ENCODE measurements around the gene MIEF2. TPM values are rescaled to one million over a fixed set of nuclear protein-coding genes. Genes with fewer than 3 reads are reported as not detected.

Gene MIEF2
- total RNA-seq, 1 experiment from 2014 or later: 17.5 TPM

DNA sequence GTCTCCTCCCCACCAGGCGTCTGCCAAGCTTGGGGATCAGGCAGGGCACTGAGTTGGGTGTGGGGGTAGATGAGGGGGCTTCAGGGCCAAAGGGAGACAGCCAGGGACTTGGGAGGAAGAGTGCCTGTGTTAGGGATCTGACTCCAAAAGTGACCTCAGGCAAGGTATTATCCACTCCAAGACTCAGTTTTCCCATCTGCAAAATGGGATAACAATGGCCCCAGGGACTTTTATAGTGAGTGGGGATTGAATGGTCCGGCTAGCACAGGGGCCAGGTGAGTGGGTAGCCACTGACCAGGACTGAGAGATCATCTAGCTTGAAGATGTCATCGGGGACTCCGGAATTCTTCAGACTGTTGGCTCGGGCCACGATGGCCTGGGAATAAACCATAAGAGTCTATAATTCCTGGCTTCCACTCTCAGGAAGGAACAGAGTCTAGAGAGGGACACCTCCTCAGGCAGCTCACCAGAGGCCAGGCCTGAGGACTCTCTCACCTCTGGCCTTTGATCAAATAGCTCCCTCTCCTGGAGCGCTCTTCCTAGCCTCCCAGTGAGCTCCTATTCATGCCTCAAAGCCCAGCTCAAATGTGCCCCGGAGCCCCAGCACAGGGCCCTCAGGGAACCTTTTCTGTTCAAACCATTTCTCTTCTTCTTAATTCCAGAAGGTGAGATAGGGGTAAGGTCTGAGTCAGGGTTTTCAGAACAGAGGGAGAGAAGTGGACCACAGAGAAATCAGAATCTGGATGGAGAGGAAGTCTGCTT is 5.4 kb upstream of the MIEF2 start:
- Histone ChIP-seq H3K9me2 (replicated peaks; ENCODE audit: low read length) (no peaks in the 10 kb centered on the region), H3F3A (ENCODE audit: low read length, unreplicated experiment) (no peaks in the 10 kb centered on the region), H3K27ac (ENCODE audit: low read length) (no peak overlapping the region), H3K36me3 (ENCODE audit: low read depth, low read length) (peaks cover 61% of the 10 kb centered on the region), H4K20me1 (ENCODE audit: low read length) (peaks cover 4% of the 10 kb centered on the region; the same call in 1 of the 2 replicates), H3K4me1 (ENCODE audit: insufficient read depth, low read length) (peaks cover 24% of the 10 kb centered on the region), H3K79me2 (ENCODE audit: low read length) (peaks cover 41% of the 10 kb centered on the region), H3K9me3 (ENCODE audit: low read length) (no peaks in the 10 kb centered on the region), H3K9ac (ENCODE audit: low read length) (no peak overlapping the region), H3K27me3 (ENCODE audit: low read length) (no peaks in the 10 kb centered on the region), H2AFZ (ENCODE audit: low read length) (no peak overlapping the region), H3K4me2 (ENCODE audit: low read length) (no peak overlapping the region), H3K4me3 (ENCODE audit: low read length) (no peak overlapping the region)
- intact Hi-C loops (cut with micrococcal nuclease): no loop called here
- CTCF ChIA-PET: no interaction called here
- no peak for ATAC-seq
- POLR2A ChIA-PET (ENCODE audit: unreplicated experiment): no interaction called here
- no TSS peak for BruUV-seq (replicated peaks)
- TF ChIP-seq, protein P1, sequence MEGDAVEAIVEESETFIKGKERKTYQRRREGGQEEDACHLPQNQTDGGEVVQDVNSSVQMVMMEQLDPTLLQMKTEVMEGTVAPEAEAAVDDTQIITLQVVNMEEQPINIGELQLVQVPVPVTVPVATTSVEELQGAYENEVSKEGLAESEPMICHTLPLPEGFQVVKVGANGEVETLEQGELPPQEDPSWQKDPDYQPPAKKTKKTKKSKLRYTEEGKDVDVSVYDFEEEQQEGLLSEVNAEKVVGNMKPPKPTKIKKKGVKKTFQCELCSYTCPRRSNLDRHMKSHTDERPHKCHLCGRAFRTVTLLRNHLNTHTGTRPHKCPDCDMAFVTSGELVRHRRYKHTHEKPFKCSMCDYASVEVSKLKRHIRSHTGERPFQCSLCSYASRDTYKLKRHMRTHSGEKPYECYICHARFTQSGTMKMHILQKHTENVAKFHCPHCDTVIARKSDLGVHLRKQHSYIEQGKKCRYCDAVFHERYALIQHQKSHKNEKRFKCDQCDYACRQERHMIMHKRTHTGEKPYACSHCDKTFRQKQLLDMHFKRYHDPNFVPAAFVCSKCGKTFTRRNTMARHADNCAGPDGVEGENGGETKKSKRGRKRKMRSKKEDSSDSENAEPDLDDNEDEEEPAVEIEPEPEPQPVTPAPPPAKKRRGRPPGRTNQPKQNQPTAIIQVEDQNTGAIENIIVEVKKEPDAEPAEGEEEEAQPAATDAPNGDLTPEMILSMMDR (conservative IDR thresholded peaks at IDR 0.05; ENCODE audit: low read depth, low read length): no peak; the same call in 1 of the 2 replicates
- TF ChIP-seq EZH2phosphoT487 (IDR thresholded peaks at IDR 0.05; ENCODE audit: borderline replicate concordance, low read length) (no peak), EZH2 (IDR thresholded peaks at IDR 0.05; ENCODE audit: low read length, unreplicated experiment) (no peak)
- no peak for DNase-seq

DNA sequence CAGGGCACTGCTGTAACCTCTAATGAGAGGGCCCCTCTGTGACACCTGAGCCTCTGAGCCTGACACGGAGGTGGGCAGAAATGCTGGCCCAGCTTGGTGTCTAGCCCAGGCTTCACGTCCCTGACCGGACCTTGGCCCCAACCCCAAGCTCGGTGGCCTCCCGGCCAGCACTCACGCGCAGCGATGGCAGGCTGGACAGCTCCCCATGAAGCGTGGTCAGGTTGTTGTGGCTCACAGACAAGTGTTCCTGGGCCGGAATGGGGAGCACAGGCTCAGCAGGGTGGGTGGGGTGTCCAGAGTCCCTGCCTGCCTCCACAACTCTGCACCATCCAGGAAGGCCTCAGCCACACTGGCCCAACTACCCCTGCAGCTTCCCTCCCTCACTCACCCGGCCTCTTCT is 4.1 kb upstream of the MIEF2 start:
- BruUV-seq (replicated peaks): no TSS peak
- Histone ChIP-seq H3K79me2 (ENCODE audit: low read length) (peaks cover 47% of the 10 kb centered on the region), H3K36me3 (ENCODE audit: low read depth, low read length) (peaks cover 52% of the 10 kb centered on the region), H3K4me2 (ENCODE audit: low read length) (peak overlapping the region; percentile 99), H3K27ac (ENCODE audit: low read length) (peak overlapping the region; percentile 86; the same call in 1 of the 2 replicates), H3K27me3 (ENCODE audit: low read length) (no peaks in the 10 kb centered on the region), H2AFZ (ENCODE audit: low read length) (no peak overlapping the region), H3F3A (ENCODE audit: low read length, unreplicated experiment) (no peaks in the 10 kb centered on the region), H3K4me1 (ENCODE audit: insufficient read depth, low read length) (peaks cover 27% of the 10 kb centered on the region), H3K4me3 (ENCODE audit: low read length) (peak overlapping the region; percentile 88; the same call in 1 of the 2 replicates), H4K20me1 (ENCODE audit: low read length) (peaks cover 4% of the 10 kb centered on the region; the same call in 1 of the 2 replicates), H3K9ac (ENCODE audit: low read length) (peak overlapping the region; percentile 97; the same call in 1 of the 2 replicates), H3K9me3 (ENCODE audit: low read length) (no peaks in the 10 kb centered on the region), H3K9me2 (replicated peaks; ENCODE audit: low read length) (no peaks in the 10 kb centered on the region)
- ChIA-PET POLR2A (ENCODE audit: unreplicated experiment) (no interaction called here), CTCF (no interaction called here)
- TF ChIP-seq, protein P1 (conservative IDR thresholded peaks at IDR 0.05; ENCODE audit: low read depth, low read length): no peak
- no peak for TF ChIP-seq EZH2 (IDR thresholded peaks at IDR 0.05; ENCODE audit: low read length, unreplicated experiment)
- no peak for TF ChIP-seq EZH2phosphoT487 (IDR thresholded peaks at IDR 0.05; ENCODE audit: borderline replicate concordance, low read length)
- DNase-seq (no peak), ATAC-seq (no peak)
- intact Hi-C loops (cut with micrococcal nuclease): no loop called here

DNA sequence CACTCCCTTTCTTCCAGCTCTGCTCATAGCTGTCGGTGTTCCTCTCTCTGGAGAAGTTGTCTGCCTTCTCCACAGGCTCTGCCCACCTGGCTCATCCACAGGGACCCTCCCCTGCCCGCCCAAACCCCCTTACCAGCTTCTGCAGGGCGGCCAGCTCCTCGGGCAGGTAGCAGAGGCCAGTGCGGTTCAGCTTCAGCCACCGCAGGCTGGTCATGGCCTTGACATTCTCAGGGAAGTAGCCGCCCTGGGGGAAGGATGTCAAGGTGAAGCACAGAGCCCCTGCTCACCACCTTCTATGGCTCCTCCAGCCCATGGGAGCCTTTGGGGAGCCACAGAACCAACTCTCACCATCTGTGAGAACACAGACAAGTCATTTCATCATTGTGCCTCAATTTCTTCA is 3.7 kb upstream of the MIEF2 start:
- no TSS peak for BruUV-seq (replicated peaks)
- Histone ChIP-seq H3K27ac (ENCODE audit: low read length) (peak overlapping the region; percentile 86), H3K4me1 (ENCODE audit: insufficient read depth, low read length) (peaks cover 31% of the 10 kb centered on the region), H3K9me3 (ENCODE audit: low read length) (no peaks in the 10 kb centered on the region), H3K27me3 (ENCODE audit: low read length) (no peaks in the 10 kb centered on the region), H3F3A (ENCODE audit: low read length, unreplicated experiment) (no peaks in the 10 kb centered on the region), H3K4me3 (ENCODE audit: low read length) (peak overlapping the region; percentile 88), H4K20me1 (ENCODE audit: low read length) (peaks cover 4% of the 10 kb centered on the region; the same call in 1 of the 2 replicates), H3K9ac (ENCODE audit: low read length) (peak overlapping the region; percentile 97), H3K4me2 (ENCODE audit: low read length) (peak overlapping the region; percentile 99), H3K79me2 (ENCODE audit: low read length) (peaks cover 51% of the 10 kb centered on the region), H3K36me3 (ENCODE audit: low read depth, low read length) (peaks cover 48% of the 10 kb centered on the region), H3K9me2 (replicated peaks; ENCODE audit: low read length) (no peaks in the 10 kb centered on the region), H2AFZ (ENCODE audit: low read length) (no peak overlapping the region)
- ChIA-PET POLR2A (ENCODE audit: unreplicated experiment) (no interaction called here), CTCF (no interaction called here)
- TF ChIP-seq EZH2 (IDR thresholded peaks at IDR 0.05; ENCODE audit: low read length, unreplicated experiment) (no peak), EZH2phosphoT487 (IDR thresholded peaks at IDR 0.05; ENCODE audit: borderline replicate concordance, low read length) (no peak)
- TF ChIP-seq, protein P1 (conservative IDR thresholded peaks at IDR 0.05; ENCODE audit: low read depth, low read length): no peak
- DNase-seq (no peak), ATAC-seq (no peak)
- intact Hi-C loops (cut with micrococcal nuclease): no loop called here

All from PC-3 (cell line).